ENCODE results near the gene UBTF.

The UBTF gene

DNA sequence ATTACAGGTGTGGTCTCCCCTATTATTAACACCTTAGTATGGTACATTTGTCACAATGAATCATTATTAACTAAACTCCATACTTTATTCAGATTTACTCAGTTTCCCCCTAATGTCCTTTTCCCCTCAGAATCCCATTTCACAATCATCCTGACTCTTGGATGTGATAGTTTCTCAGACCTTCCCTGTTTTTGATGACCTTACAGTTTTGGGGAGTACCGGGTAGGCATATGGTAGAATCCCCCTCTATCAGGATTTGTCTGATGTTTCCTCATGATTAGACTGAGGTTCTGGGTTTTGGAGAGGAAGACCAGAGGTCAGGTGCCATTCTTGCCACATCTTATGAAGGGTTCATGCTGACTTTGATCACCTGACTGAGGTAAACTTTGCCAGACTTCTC lies 55.0 kb downstream of the UBTF start:
- no peak for DNase-seq

DNA sequence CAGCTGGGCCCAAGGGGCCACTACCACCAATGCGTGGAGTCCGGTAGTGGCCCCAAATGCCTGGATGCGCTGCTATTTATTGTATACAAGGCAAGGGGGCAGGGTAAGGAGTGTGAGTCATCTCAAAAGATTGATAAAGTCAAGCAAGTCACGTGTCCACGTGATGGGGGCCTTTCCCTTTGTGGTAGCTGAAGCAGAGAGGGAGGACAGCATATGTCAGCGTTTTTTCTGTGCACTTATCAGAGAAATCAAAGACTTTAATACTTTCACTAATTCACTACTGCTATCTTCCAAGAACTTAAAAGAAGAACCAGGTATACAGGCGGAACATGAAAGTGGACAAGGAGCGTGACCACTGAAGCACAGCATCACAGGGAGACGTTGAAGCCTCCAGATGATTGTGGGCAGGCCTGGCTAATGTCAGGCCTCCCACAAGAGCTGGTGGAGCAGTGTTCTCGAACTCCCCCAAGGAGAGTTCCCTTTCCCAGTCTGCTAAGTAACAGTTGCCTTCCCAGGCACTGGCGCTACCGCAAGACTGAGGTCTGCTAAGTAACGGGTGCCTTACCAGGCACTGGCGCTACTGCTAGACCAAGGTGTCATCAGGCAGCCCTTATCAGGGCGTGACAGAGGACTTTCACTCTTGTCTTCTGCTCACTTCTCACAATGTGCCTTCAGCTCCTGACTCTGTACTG lies 59.8 kb downstream of the UBTF start:
- no peak for DNase-seq

DNA sequence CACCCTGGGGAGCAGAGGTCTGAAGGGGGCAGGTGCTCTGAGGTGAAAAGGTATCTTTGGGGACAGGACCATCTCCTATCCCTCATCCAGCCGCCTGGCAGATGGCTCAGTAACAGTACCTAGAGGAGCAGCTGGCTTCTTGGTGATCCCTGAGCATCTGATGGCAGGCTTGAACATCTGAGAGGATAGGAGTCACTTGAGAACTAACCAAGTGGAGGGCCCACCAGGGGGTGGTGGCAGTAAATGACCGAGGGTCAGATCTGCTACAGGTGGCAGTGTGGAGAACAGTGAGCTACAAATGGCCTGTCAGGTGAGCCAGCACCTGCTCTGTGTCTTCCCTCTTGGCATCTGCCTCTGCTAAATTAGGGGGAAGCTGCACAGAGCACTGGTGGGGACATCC lies 64.0 kb downstream of the UBTF start:
- DNase-seq, result no peak
